PFSK-1 (cell line): ENCODE measurements around the gene EHD2.

ENCODE experiments used
- POLR2AphosphoS5 ChIP-seq: IDR thresholded peaks from 2 replicates; pipeline ENCODE4 v1.6.1; 2012; ENCODE audit warnings: low read depth, mild to moderate bottlenecking, control low read depth, low read length, moderate library complexity
- REST ChIP-seq, 2 experiments: IDR thresholded peaks; 2 replicates each; pipeline versions ENCODE4 v1.6.1 to v1.8.0; 2011 to 2012; ENCODE audit warnings: low read depth in 2 of 2, low read length in 2 of 2, control low read depth in 1 of 2, inconsistent platforms in 1 of 2, mild to moderate bottlenecking in 1 of 2, moderate library complexity in 1 of 2; ENCODE audit not compliant: insufficient read depth in 1 of 2
- SIN3A ChIP-seq: IDR thresholded peaks from 2 replicates; pipeline ENCODE4 v1.6.1; 2012; ENCODE audit warnings: mild to moderate bottlenecking, low read length, moderate library complexity, borderline replicate concordance; ENCODE audit not compliant: insufficient read depth

GRCh38 chr19:47675859-47676258 is 37.4 kb upstream of the EHD2 start:
- TF ChIP-seq POLR2AphosphoS5 (no peak), SIN3A (no peak), REST (IDR thresholded peaks at IDR 0.05; ENCODE audit: insufficient read depth in 1 of 2, low read depth in 2 of 2, low read length in 2 of 2) (no peak)
